H9 (cell line): ENCODE measurements around the gene ANK2. TPM values are rescaled to one million over a fixed set of nuclear protein-coding genes. Genes with fewer than 3 reads are reported as not detected.

Experiments
- DNase-seq: peaks from one replicate; pipeline ENCODE4 v3.0.0-alpha.2; 2017
- H2AFZ ChIP-seq: one replicate; pipeline ENCODE4 v1.6.1; 2013; ENCODE audit warnings: mild to moderate bottlenecking, low read length, control low read depth, moderate library complexity
- H2AK5ac ChIP-seq: 2 replicates; pipeline ENCODE4 v1.6.1; 2013; ENCODE audit warnings: low read length, control low read depth, mixed read lengths; ENCODE audit not compliant: insufficient read length
- H2BK120ac ChIP-seq: one replicate; pipeline ENCODE4 v1.6.1; 2013; ENCODE audit warnings: low read depth, mild to moderate bottlenecking, low read length, control low read depth, inconsistent platforms; ENCODE audit not compliant: poor library complexity, severe bottlenecking
- H2BK12ac ChIP-seq: 2 replicates; pipeline ENCODE4 v1.6.1; 2013; ENCODE audit warnings: low read length, control low read depth, mixed read lengths, low read depth; ENCODE audit not compliant: insufficient read length
- H2BK15ac ChIP-seq: 2 replicates; pipeline ENCODE4 v1.6.1; 2013; ENCODE audit warnings: low read depth, low read length, control low read depth
- H2BK20ac ChIP-seq: one replicate; pipeline ENCODE4 v1.6.1; 2013; ENCODE audit warnings: low read depth, mild to moderate bottlenecking, low read length, control low read depth, inconsistent platforms; ENCODE audit not compliant: poor library complexity, severe bottlenecking
- H2BK5ac ChIP-seq: 2 replicates; pipeline ENCODE4 v1.6.1; 2013; ENCODE audit warnings: low read length, control low read depth, mixed read lengths; ENCODE audit not compliant: insufficient read length
- H3K14ac ChIP-seq: 2 replicates; pipeline ENCODE4 v1.6.1; 2013; ENCODE audit warnings: low read length, control low read depth; ENCODE audit not compliant: insufficient read depth
- H3K18ac ChIP-seq: 2 replicates; pipeline ENCODE4 v1.6.1; 2013; ENCODE audit warnings: low read depth, mild to moderate bottlenecking, mixed read lengths, low read length, control low read depth; ENCODE audit not compliant: insufficient read length
- H3K23ac ChIP-seq: 2 replicates; pipeline ENCODE4 v1.6.1; 2013; ENCODE audit warnings: low read length, control low read depth, mixed read lengths, low read depth; ENCODE audit not compliant: insufficient read length
- H3K23me2 ChIP-seq: 2 replicates; pipeline ENCODE4 v1.6.1; 2013; ENCODE audit warnings: low read depth, mild to moderate bottlenecking, mixed read lengths, low read length, control low read depth; ENCODE audit not compliant: insufficient read length, poor library complexity, severe bottlenecking
- H3K27ac ChIP-seq: 2 replicates; pipeline ENCODE4 v1.5.1; 2013; ENCODE audit warnings: low read length, control low read depth, mixed read lengths, low read depth; ENCODE audit not compliant: insufficient read length
- H3K27me3 ChIP-seq: 2 replicates; pipeline ENCODE4 v1.6.1; 2013; ENCODE audit warnings: low read length, control low read depth, inconsistent platforms; ENCODE audit not compliant: insufficient read depth
- H3K4ac ChIP-seq: 2 replicates; pipeline ENCODE4 v1.6.1; 2013; ENCODE audit warnings: low read depth, mild to moderate bottlenecking, control low read depth, inconsistent platforms, low read length, moderate library complexity
- H3K4me1 ChIP-seq: 2 replicates; pipeline ENCODE4 v1.6.1; 2013; ENCODE audit warnings: low read length, control low read depth, inconsistent platforms; ENCODE audit not compliant: insufficient read depth
- H3K4me2 ChIP-seq: 2 replicates; pipeline ENCODE4 v1.6.1; 2013; ENCODE audit warnings: low read length, control low read depth, mixed read lengths; ENCODE audit not compliant: insufficient read length, insufficient read depth
- H3K56ac ChIP-seq: 2 replicates; pipeline ENCODE4 v1.6.1; 2013; ENCODE audit warnings: low read depth, mild to moderate bottlenecking, mixed read lengths, low read length, control low read depth; ENCODE audit not compliant: insufficient read length
- H3K79me1 ChIP-seq: 2 replicates; pipeline ENCODE4 v1.6.1; 2013; ENCODE audit warnings: low read depth, mild to moderate bottlenecking, moderate library complexity, low read length, control low read depth, inconsistent platforms; ENCODE audit not compliant: insufficient read depth, poor library complexity, severe bottlenecking
- H3K79me2 ChIP-seq: 2 replicates; pipeline ENCODE4 v1.6.1; 2013; ENCODE audit warnings: low read length, control low read depth, inconsistent platforms; ENCODE audit not compliant: insufficient read depth
- H3K9ac ChIP-seq: 2 replicates; pipeline ENCODE4 v1.6.1; 2013; ENCODE audit warnings: low read length, control low read depth, mixed read lengths; ENCODE audit not compliant: insufficient read length; ENCODE audit errors: extremely low read depth
- H3K9me3 ChIP-seq: one replicate; pipeline ENCODE4 v1.6.1; 2013; ENCODE audit warnings: low read depth, low read length, inconsistent platforms; ENCODE audit not compliant: control insufficient read depth
- H3T11ph ChIP-seq: one replicate; pipeline ENCODE4 v1.6.1; 2013; ENCODE audit warnings: mild to moderate bottlenecking, low read length, control low read depth, inconsistent platforms
- H4K20me1 ChIP-seq: one replicate; pipeline ENCODE4 v1.6.1; 2013; ENCODE audit not compliant: control insufficient read depth, insufficient read length, insufficient read depth
- H4K5ac ChIP-seq: 2 replicates; pipeline ENCODE4 v1.6.1; 2013; ENCODE audit warnings: low read depth, mild to moderate bottlenecking, mixed read lengths, low read length, control low read depth; ENCODE audit not compliant: insufficient read length
- H4K8ac ChIP-seq: replicated peaks from 2 replicates; pipeline ENCODE4 v1.6.1; 2013; ENCODE audit warnings: low read length, control low read depth, mixed read lengths, low read depth; ENCODE audit not compliant: insufficient read length
- H4K91ac ChIP-seq: 2 replicates; pipeline ENCODE4 v1.6.1; 2013; ENCODE audit warnings: low read depth, mild to moderate bottlenecking, moderate library complexity, mixed read lengths, low read length, control low read depth; ENCODE audit not compliant: insufficient read length
- H3K27ac Mint-ChIP-seq, 3 experiments: 2 replicates in 2 of 3; 3 replicates in 1 of 3; pipeline ENCODE4 v1.8.0; 2020 to 2021; ENCODE audit warnings: mixed read lengths in 3 of 3, mild to moderate bottlenecking in 1 of 3, moderate library complexity in 1 of 3
- H3K27me3 Mint-ChIP-seq: 2 replicates; pipeline ENCODE4 v1.8.0; 2021; ENCODE audit warnings: low read depth, mild to moderate bottlenecking, moderate library complexity, mixed read lengths
- H3K36me3 Mint-ChIP-seq, 3 experiments: 2 replicates in 2 of 3; 3 replicates in 1 of 3; pipeline ENCODE4 v1.8.0; 2020 to 2021; ENCODE audit warnings: low read depth in 3 of 3, mixed read lengths in 3 of 3; ENCODE audit not compliant: insufficient read depth in 1 of 3
- H3K4me1 Mint-ChIP-seq, 2 experiments: 2 replicates each; pipeline ENCODE4 v1.8.0; 2020; ENCODE audit warnings: mixed read lengths in 2 of 2
- H3K4me3 Mint-ChIP-seq, 2 experiments: 2 replicates in 1 of 2; 3 replicates in 1 of 2; pipeline ENCODE4 v1.8.0; 2020 to 2021; ENCODE audit warnings: mild to moderate bottlenecking in 2 of 2, mixed read lengths in 2 of 2, moderate library complexity in 1 of 2
- H3K9me3 Mint-ChIP-seq, 2 experiments: 2 replicates in 1 of 2; 3 replicates in 1 of 2; pipeline ENCODE4 v1.8.0; 2020; ENCODE audit warnings: mild to moderate bottlenecking in 2 of 2, mixed read lengths in 2 of 2, moderate library complexity in 1 of 2
- WGBS: extraction: QIAGEN DNeasy Blood & Tissue Kit; methylation state at CpG from one replicate; pipeline ENCODE4 v1.1.7; 2013; ENCODE audit warnings: missing lambda C conversion rate, low lambda C conversion rate, mixed read lengths; ENCODE audit not compliant: insufficient read length; ENCODE audit errors: extremely low coverage; 5-methylcytosine and 5-hydroxymethylcytosine counted together
- total RNA-seq: library from RNA; stranded (reverse); gene quantifications from 2 replicates; pipeline ENCODE4 v1.2.1, GENCODE V29; 2021
- TF ChIP-seq, protein P1 (sequence below): fragments of 200-600 bp; sonication (generic); conservative IDR thresholded peaks from 3 replicates; pipeline ENCODE4 v1.8.0; 2021; ENCODE audit warnings: antibody characterized with exemption, mild to moderate bottlenecking

Gene ANK2
- total RNA-seq, 1 experiment from 2014 or later, result 36.8 TPM

DNA sequence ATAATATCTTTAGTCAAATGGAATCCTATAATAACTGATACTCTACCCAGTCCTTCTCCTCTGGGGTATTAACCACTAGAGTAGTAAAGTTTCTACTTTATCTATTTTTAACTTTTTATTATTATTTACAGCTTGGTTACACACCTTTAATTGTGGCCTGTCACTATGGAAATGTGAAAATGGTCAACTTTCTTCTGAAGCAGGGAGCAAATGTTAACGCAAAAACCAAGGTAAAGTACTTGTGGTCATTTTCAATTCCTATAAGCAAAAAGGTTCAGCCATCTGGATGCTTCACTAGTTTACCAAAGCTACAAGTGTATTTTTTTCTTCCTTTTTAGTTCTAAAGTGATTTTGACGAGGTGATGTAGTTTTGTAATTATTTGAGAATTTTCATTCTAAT is 238.8 kb downstream of the ANK2 start:
- Histone ChIP-seq H2BK15ac (no peak overlapping the region), H3K56ac (no peak overlapping the region), H4K91ac (no peak overlapping the region), H3K27ac (no peak overlapping the region), H3K4ac (no peak overlapping the region), H3K79me2 (no peaks in the 10 kb centered on the region), H3K27me3 (no peaks in the 10 kb centered on the region; the same call in 1 of the 2 replicates), H2AK5ac (no peak overlapping the region), H3K14ac (no peak overlapping the region), H3K9me3 (no peaks in the 10 kb centered on the region), H3K4me1 (peaks cover 14% of the 10 kb centered on the region; the same call in 1 of the 2 replicates), H3K23me2 (no peaks in the 10 kb centered on the region), H4K20me1 (no peaks in the 10 kb centered on the region), H2BK5ac (no peak overlapping the region), H3K18ac (no peak overlapping the region), H3T11ph (no peak overlapping the region), H2BK20ac (no peak overlapping the region), H3K23ac (no peak overlapping the region), H4K5ac (no peak overlapping the region), H3K9ac (no peak overlapping the region), H2BK120ac (no peak overlapping the region), H3K79me1 (no peaks in the 10 kb centered on the region), H3K4me2 (no peak overlapping the region), H4K8ac (no peak overlapping the region), H2AFZ (no peak overlapping the region), H2BK12ac (no peak overlapping the region)
- no peak for DNase-seq
- H3K4me3 Mint-ChIP-seq, result no peak overlapping the region
- H3K36me3 Mint-ChIP-seq, result peaks cover under 1 to 18% (median 8%) of the 10 kb centered on the region in 3 experiments; a peak in 6 of 7 replicates
- WGBS, result no CpG with 5 or more reads among the region's 2 CpGs
- H3K27me3 Mint-ChIP-seq, result no peaks in the 10 kb centered on the region
- no peak overlapping the region for H3K27ac Mint-ChIP-seq
- peaks cover 36 to 38% of the 10 kb centered on the region in 2 experiments for H3K4me1 Mint-ChIP-seq
- no peaks in the 10 kb centered on the region for H3K9me3 Mint-ChIP-seq
- TF ChIP-seq, protein P1, sequence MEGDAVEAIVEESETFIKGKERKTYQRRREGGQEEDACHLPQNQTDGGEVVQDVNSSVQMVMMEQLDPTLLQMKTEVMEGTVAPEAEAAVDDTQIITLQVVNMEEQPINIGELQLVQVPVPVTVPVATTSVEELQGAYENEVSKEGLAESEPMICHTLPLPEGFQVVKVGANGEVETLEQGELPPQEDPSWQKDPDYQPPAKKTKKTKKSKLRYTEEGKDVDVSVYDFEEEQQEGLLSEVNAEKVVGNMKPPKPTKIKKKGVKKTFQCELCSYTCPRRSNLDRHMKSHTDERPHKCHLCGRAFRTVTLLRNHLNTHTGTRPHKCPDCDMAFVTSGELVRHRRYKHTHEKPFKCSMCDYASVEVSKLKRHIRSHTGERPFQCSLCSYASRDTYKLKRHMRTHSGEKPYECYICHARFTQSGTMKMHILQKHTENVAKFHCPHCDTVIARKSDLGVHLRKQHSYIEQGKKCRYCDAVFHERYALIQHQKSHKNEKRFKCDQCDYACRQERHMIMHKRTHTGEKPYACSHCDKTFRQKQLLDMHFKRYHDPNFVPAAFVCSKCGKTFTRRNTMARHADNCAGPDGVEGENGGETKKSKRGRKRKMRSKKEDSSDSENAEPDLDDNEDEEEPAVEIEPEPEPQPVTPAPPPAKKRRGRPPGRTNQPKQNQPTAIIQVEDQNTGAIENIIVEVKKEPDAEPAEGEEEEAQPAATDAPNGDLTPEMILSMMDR, result no peak
